Measurements from ENCODE around the gene TGFBR1.

The TGFBR1 gene

DNA sequence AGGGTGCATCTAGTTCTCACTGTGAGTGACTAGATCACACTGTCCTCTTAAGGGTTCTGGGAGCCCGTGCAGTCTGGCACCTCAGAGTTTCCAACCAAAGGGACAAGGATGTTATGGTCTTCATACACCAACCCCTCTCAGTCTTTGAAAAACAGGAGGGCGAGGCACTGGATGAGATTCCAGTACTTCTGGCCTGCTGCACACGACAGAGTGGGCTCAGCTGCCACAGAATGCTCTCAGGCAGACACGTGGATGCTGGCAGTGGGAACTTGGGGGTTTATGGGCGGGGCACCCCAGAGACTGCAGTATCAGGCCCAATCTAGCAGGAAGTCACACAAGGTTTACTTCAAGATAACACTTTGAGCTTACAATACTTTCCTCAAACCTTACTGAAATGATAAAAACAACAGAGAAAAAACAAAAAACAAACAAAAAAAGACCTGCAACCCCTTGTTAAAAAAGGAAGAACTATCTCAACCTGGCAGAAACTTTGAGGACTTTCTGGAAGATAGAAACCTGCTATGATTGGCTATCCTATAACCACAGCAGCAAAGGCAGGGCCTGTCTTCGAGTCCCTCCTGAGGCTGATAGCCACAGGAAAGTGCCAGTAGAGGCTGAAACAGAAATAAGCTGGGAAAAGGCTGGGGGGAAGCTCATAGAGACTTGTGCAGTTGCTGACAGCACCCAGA is 28.3 kb upstream of the TGFBR1 start:
- no peak overlapping the region for H3K9ac ChIP-seq (ENCODE audit: low read length)
- no peaks in the 10 kb centered on the region for H3K27me3 ChIP-seq (ENCODE audit: low read length)
- no peak overlapping the region for H3K4me3 ChIP-seq (ENCODE audit: insufficient read depth, low read length, poor library complexity, severe bottlenecking)
- H3K27ac ChIP-seq (ENCODE audit: low read depth, low read length) = no peak overlapping the region
- peak overlapping the region; percentile 50 for H2AFZ ChIP-seq (ENCODE audit: low read depth, low read length, severe bottlenecking)
- no peaks in the 10 kb centered on the region for H3K79me2 ChIP-seq (ENCODE audit: insufficient read depth, low read length)
- H3F3A ChIP-seq (ENCODE audit: insufficient read depth) = no peaks in the 10 kb centered on the region
- no peaks in the 10 kb centered on the region for H3K9me2 ChIP-seq (replicated peaks; ENCODE audit: insufficient read depth, low read length)
- no peaks in the 10 kb centered on the region for H3K9me3 ChIP-seq (ENCODE audit: insufficient read depth, low read length)
- no peaks in the 10 kb centered on the region for H4K20me1 ChIP-seq (ENCODE audit: low read depth, low read length)
- no peak overlapping the region for H3K4me2 ChIP-seq (ENCODE audit: low read depth, low read length, poor library complexity, severe bottlenecking)
- TF ChIP-seq, protein P1, sequence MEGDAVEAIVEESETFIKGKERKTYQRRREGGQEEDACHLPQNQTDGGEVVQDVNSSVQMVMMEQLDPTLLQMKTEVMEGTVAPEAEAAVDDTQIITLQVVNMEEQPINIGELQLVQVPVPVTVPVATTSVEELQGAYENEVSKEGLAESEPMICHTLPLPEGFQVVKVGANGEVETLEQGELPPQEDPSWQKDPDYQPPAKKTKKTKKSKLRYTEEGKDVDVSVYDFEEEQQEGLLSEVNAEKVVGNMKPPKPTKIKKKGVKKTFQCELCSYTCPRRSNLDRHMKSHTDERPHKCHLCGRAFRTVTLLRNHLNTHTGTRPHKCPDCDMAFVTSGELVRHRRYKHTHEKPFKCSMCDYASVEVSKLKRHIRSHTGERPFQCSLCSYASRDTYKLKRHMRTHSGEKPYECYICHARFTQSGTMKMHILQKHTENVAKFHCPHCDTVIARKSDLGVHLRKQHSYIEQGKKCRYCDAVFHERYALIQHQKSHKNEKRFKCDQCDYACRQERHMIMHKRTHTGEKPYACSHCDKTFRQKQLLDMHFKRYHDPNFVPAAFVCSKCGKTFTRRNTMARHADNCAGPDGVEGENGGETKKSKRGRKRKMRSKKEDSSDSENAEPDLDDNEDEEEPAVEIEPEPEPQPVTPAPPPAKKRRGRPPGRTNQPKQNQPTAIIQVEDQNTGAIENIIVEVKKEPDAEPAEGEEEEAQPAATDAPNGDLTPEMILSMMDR (IDR thresholded peaks at IDR 0.05; ENCODE audit: insufficient read depth, low read length, poor library complexity, severe bottlenecking) = no peak
- no peak for TF ChIP-seq EZH2phosphoT487 (conservative IDR thresholded peaks at IDR 0.05; ENCODE audit: low read length)
- no peaks in the 10 kb centered on the region for H3K36me3 ChIP-seq (ENCODE audit: low read length)

DNA sequence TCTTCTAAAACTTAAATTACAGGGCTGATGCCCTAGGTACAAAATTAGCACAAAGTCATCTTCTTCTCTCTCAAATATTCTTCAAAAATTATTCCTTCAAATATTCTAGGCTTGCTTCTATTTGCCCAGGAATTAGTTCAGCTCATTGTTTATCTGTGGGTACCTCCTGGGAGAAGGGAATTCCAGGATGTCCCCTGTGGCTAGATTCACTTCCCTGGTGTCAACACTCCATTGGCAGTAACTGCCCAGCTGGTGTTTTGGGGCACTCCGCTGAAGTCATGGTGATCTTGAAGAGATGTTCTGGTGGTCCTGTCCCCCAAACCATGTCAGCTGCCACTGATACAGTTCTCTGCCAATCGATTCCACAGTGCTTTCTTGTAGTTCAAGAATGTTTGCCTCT is 26.2 kb upstream of the TGFBR1 start:
- H3K9me2 ChIP-seq (replicated peaks; ENCODE audit: insufficient read depth, low read length) = no peaks in the 10 kb centered on the region
- H3K9ac ChIP-seq (ENCODE audit: low read length) = no peak overlapping the region
- no peaks in the 10 kb centered on the region for H3K79me2 ChIP-seq (ENCODE audit: insufficient read depth, low read length)
- no peak overlapping the region for H3K27ac ChIP-seq (ENCODE audit: low read depth, low read length)
- no peak overlapping the region for H3K4me3 ChIP-seq (ENCODE audit: insufficient read depth, low read length, poor library complexity, severe bottlenecking)
- H3K9me3 ChIP-seq (ENCODE audit: insufficient read depth, low read length) = no peaks in the 10 kb centered on the region
- H3K4me2 ChIP-seq (ENCODE audit: low read depth, low read length, poor library complexity, severe bottlenecking) = no peak overlapping the region
- H2AFZ ChIP-seq (ENCODE audit: low read depth, low read length, severe bottlenecking) = no peak overlapping the region
- no peaks in the 10 kb centered on the region for H3K27me3 ChIP-seq (ENCODE audit: low read length)
- H3F3A ChIP-seq (ENCODE audit: insufficient read depth) = no peaks in the 10 kb centered on the region
- H4K20me1 ChIP-seq (ENCODE audit: low read depth, low read length) = no peaks in the 10 kb centered on the region
- TF ChIP-seq, protein P1 (IDR thresholded peaks at IDR 0.05; ENCODE audit: insufficient read depth, low read length, poor library complexity, severe bottlenecking) = no peak
- no peak for TF ChIP-seq EZH2phosphoT487 (conservative IDR thresholded peaks at IDR 0.05; ENCODE audit: low read length)
- H3K36me3 ChIP-seq (ENCODE audit: low read length) = no peaks in the 10 kb centered on the region

- Histone ChIP-seq H3K36me3 (ENCODE audit: low read length) (no peaks in the 10 kb centered on the region), H3K4me3 (ENCODE audit: insufficient read depth, low read length, poor library complexity, severe bottlenecking) (no peak overlapping the region), H4K20me1 (ENCODE audit: low read depth, low read length) (no peaks in the 10 kb centered on the region), H2AFZ (ENCODE audit: low read depth, low read length, severe bottlenecking) (no peak overlapping the region), H3K4me2 (ENCODE audit: low read depth, low read length, poor library complexity, severe bottlenecking) (no peak overlapping the region), H3K9ac (ENCODE audit: low read length) (no peak overlapping the region), H3K9me3 (ENCODE audit: insufficient read depth, low read length) (no peaks in the 10 kb centered on the region), H3K79me2 (ENCODE audit: insufficient read depth, low read length) (no peaks in the 10 kb centered on the region), H3F3A (ENCODE audit: insufficient read depth) (no peaks in the 10 kb centered on the region), H3K9me2 (replicated peaks; ENCODE audit: insufficient read depth, low read length) (no peaks in the 10 kb centered on the region), H3K27ac (ENCODE audit: low read depth, low read length) (no peak overlapping the region), H3K27me3 (ENCODE audit: low read length) (no peaks in the 10 kb centered on the region)
- no peak for TF ChIP-seq EZH2phosphoT487 (conservative IDR thresholded peaks at IDR 0.05; ENCODE audit: low read length)
- TF ChIP-seq, protein P1 (IDR thresholded peaks at IDR 0.05; ENCODE audit: insufficient read depth, low read length, poor library complexity, severe bottlenecking) = no peak
Measured at GRCh38 chr9:99079542-99079941, 25.4 kb upstream of the TGFBR1 start.

Measured in SU-DHL-6 (cell line).